ENCODE results near the gene DPYSL5. TPM values are rescaled to one million over a fixed set of nuclear protein-coding genes. Genes with fewer than 3 reads are reported as not detected.
A peak's percentile ranks its signal among the peaks of the same experiment; 100 is the strongest.

DPYSL5 gene
- total RNA-seq, 1 experiment from 2014 or later: not detected

GRCh38 chr2:26980971-26981370 is 133.0 kb downstream of the DPYSL5 start:
- no peak for TF ChIP-seq CTCF (IDR thresholded peaks at IDR 0.05; ENCODE audit: unreplicated experiment)
- Mint-ChIP-seq H3K4me3 (ENCODE audit: low read depth, unreplicated experiment) (no peak overlapping the region), H3K9me3 (ENCODE audit: low read depth, unreplicated experiment) (no peaks in the 10 kb centered on the region), H3K27me3 (ENCODE audit: unreplicated experiment) (no peaks in the 10 kb centered on the region), H3K36me3 (ENCODE audit: insufficient read depth, unreplicated experiment) (no peaks in the 10 kb centered on the region), H3K27ac (ENCODE audit: unreplicated experiment) (no peak overlapping the region), H3K4me1 (ENCODE audit: low read depth, unreplicated experiment) (peaks cover 29% of the 10 kb centered on the region)
- CTCF ChIA-PET: no interaction called here
- DNase-seq: no peak
- no TSS peak for BruUV-seq (replicated peaks)
- intact Hi-C loops (cut with micrococcal nuclease; ENCODE audit: unreplicated experiment): no loop called here

GRCh38 chr2:26982102-26982742 is 134.3 kb downstream of the DPYSL5 start:
- CTCF ChIA-PET: interaction anchor here (0.8 to 1.6 kb wide), 7 partner anchors 11 to 60 kb away, joined by 3 to 8 read pairs (median 4); partner anchors contain the start of gene MAPRE3
- DNase-seq: peak; percentile 79
- intact Hi-C loops (cut with micrococcal nuclease; ENCODE audit: unreplicated experiment): no loop called here
- Mint-ChIP-seq H3K27ac (ENCODE audit: unreplicated experiment) (no peak overlapping the region), H3K27me3 (ENCODE audit: unreplicated experiment) (no peaks in the 10 kb centered on the region), H3K9me3 (ENCODE audit: low read depth, unreplicated experiment) (no peaks in the 10 kb centered on the region), H3K36me3 (ENCODE audit: insufficient read depth, unreplicated experiment) (no peaks in the 10 kb centered on the region), H3K4me3 (ENCODE audit: low read depth, unreplicated experiment) (no peak overlapping the region), H3K4me1 (ENCODE audit: low read depth, unreplicated experiment) (peaks cover 29% of the 10 kb centered on the region)
- TF ChIP-seq CTCF (IDR thresholded peaks at IDR 0.05; ENCODE audit: unreplicated experiment): peak; percentile 30
- BruUV-seq (replicated peaks): no TSS peak

- no peaks in the 10 kb centered on the region for H3K27me3 Mint-ChIP-seq (ENCODE audit: unreplicated experiment)
- BruUV-seq (replicated peaks): no TSS peak
- CTCF ChIA-PET: no interaction called here
- no peaks in the 10 kb centered on the region for H3K36me3 Mint-ChIP-seq (ENCODE audit: insufficient read depth, unreplicated experiment)
- TF ChIP-seq CTCF (IDR thresholded peaks at IDR 0.05; ENCODE audit: unreplicated experiment): no peak
- H3K27ac Mint-ChIP-seq (ENCODE audit: unreplicated experiment): no peak overlapping the region
- intact Hi-C loops (cut with micrococcal nuclease; ENCODE audit: unreplicated experiment): no loop called here
- H3K9me3 Mint-ChIP-seq (ENCODE audit: low read depth, unreplicated experiment): no peaks in the 10 kb centered on the region
- no peak overlapping the region for H3K4me3 Mint-ChIP-seq (ENCODE audit: low read depth, unreplicated experiment)
- H3K4me1 Mint-ChIP-seq (ENCODE audit: low read depth, unreplicated experiment): peaks cover 14% of the 10 kb centered on the region
- DNase-seq: no peak
Observed at GRCh38 chr2:26983746-26984145, 135.8 kb downstream of the DPYSL5 start.

- H3K27me3 Mint-ChIP-seq (ENCODE audit: unreplicated experiment): no peaks in the 10 kb centered on the region
- BruUV-seq (replicated peaks): no TSS peak
- CTCF ChIA-PET: no interaction called here
Observed at GRCh38 chr2:26985807-26986206, 137.9 kb downstream of the DPYSL5 start.

More at GRCh38 chr2:26985807-26986206, 137.9 kb downstream of the DPYSL5 start:
- intact Hi-C loops (cut with micrococcal nuclease; ENCODE audit: unreplicated experiment): no loop called here
- Mint-ChIP-seq H3K4me1 (ENCODE audit: low read depth, unreplicated experiment) (peaks cover 8% of the 10 kb centered on the region), H3K36me3 (ENCODE audit: insufficient read depth, unreplicated experiment) (no peaks in the 10 kb centered on the region), H3K27ac (ENCODE audit: unreplicated experiment) (no peak overlapping the region), H3K9me3 (ENCODE audit: low read depth, unreplicated experiment) (no peaks in the 10 kb centered on the region), H3K4me3 (ENCODE audit: low read depth, unreplicated experiment) (no peak overlapping the region)
- no peak for TF ChIP-seq CTCF (IDR thresholded peaks at IDR 0.05; ENCODE audit: unreplicated experiment)
- no peak for DNase-seq

Measured in Calu3 (cell line).